Measurements from ENCODE around the gene RHOJ. TPM values are rescaled to one million over a fixed set of nuclear protein-coding genes. Genes with fewer than 3 reads are reported as not detected.

The RHOJ gene
- total and polyA plus RNA-seq, 2 experiments from 2014 or later, result 0.17 TPM; not detected in 1

DNA sequence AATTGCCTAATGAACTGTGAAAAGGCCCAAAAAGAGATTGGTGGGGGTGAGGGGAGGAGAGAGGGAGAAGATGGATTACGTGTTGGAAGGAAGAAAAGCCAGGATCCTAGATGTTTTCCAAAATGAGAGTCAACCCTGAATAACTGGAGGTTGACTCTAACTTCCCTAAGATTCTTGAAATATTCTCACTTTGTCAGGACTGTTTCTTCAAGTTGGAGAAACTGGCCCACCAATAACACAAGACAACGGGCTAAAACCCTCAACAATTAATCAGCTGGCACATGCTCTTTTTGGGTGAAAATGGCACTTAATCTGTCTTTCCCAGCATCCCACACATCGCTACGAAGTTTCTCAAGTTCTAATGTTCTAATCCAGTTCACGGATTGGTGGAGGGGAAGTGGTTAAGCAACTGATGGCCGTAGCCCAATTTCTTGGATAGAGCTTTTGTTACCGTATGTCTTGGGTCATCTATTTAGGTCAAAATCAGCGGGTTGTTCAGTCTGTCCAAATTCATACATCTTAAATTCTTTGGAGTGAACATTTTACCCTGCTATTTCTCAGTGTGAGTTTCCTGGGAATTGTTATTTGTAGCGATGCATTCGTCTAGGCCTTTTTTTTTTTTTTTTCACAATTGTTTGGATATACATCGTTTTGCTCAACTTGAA is 65.5 kb downstream of the RHOJ start (continued):
- TF ChIP-seq, protein P1, sequence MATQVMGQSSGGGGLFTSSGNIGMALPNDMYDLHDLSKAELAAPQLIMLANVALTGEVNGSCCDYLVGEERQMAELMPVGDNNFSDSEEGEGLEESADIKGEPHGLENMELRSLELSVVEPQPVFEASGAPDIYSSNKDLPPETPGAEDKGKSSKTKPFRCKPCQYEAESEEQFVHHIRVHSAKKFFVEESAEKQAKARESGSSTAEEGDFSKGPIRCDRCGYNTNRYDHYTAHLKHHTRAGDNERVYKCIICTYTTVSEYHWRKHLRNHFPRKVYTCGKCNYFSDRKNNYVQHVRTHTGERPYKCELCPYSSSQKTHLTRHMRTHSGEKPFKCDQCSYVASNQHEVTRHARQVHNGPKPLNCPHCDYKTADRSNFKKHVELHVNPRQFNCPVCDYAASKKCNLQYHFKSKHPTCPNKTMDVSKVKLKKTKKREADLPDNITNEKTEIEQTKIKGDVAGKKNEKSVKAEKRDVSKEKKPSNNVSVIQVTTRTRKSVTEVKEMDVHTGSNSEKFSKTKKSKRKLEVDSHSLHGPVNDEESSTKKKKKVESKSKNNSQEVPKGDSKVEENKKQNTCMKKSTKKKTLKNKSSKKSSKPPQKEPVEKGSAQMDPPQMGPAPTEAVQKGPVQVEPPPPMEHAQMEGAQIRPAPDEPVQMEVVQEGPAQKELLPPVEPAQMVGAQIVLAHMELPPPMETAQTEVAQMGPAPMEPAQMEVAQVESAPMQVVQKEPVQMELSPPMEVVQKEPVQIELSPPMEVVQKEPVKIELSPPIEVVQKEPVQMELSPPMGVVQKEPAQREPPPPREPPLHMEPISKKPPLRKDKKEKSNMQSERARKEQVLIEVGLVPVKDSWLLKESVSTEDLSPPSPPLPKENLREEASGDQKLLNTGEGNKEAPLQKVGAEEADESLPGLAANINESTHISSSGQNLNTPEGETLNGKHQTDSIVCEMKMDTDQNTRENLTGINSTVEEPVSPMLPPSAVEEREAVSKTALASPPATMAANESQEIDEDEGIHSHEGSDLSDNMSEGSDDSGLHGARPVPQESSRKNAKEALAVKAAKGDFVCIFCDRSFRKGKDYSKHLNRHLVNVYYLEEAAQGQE (IDR thresholded peaks at IDR 0.05; ENCODE audit: unreplicated experiment), result no peak
- TF ChIP-seq CREB1 (CRISPR knock-in tag; IDR thresholded peaks at IDR 0.05; ENCODE audit: low read depth) (no peak), ZNF331 (CRISPR knock-in tag; IDR thresholded peaks at IDR 0.05; ENCODE audit: low read depth) (no peak), NANOG (IDR thresholded peaks at IDR 0.05; ENCODE audit: borderline replicate concordance) (no peak), EZH2 (IDR thresholded peaks at IDR 0.05; ENCODE audit: low read depth, unreplicated experiment) (no peak), EZH2phosphoT487 (IDR thresholded peaks at IDR 0.05; ENCODE audit: unreplicated experiment) (no peak)
- TF ChIP-seq, protein P2, sequence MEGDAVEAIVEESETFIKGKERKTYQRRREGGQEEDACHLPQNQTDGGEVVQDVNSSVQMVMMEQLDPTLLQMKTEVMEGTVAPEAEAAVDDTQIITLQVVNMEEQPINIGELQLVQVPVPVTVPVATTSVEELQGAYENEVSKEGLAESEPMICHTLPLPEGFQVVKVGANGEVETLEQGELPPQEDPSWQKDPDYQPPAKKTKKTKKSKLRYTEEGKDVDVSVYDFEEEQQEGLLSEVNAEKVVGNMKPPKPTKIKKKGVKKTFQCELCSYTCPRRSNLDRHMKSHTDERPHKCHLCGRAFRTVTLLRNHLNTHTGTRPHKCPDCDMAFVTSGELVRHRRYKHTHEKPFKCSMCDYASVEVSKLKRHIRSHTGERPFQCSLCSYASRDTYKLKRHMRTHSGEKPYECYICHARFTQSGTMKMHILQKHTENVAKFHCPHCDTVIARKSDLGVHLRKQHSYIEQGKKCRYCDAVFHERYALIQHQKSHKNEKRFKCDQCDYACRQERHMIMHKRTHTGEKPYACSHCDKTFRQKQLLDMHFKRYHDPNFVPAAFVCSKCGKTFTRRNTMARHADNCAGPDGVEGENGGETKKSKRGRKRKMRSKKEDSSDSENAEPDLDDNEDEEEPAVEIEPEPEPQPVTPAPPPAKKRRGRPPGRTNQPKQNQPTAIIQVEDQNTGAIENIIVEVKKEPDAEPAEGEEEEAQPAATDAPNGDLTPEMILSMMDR (conservative IDR thresholded peaks at IDR 0.05; ENCODE audit: low read depth in 2 of 2), result no peak

DNA sequence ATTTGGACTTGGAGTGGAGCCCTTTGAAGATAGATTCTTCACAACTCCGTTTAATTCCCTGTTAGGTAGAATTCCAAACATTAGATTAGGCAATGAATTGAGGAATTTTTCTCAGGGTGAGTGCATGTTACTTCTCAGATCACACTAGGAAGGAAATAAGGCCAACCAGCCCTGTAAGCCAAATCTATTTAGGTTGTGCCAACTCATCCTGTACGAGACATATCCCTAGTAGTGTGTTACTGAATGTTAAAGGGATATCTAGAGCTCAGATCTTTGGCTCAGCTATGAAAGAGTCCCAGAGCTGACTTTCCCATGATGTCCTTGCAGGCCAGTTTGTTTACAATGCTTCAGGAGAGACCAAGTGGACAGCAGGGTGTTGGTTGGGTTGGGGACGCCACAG is 68.9 kb downstream of the RHOJ start:
- no peak overlapping the region for H3K4me3 ChIP-seq
- no peaks in the 10 kb centered on the region for H3K79me2 ChIP-seq (replicated peaks; ENCODE audit: insufficient read depth)
- no peak for ATAC-seq
- H3K9me2 ChIP-seq (ENCODE audit: insufficient read depth), result 0 out of 2 replicates have a peak, but pooled peaks cover 2% of the 10 kb centered on the region
- no peaks in the 10 kb centered on the region for H3K27me3 ChIP-seq (ENCODE audit: insufficient read depth)
- H3K36me3 ChIP-seq (ENCODE audit: insufficient read depth), result no peaks in the 10 kb centered on the region
- H3K4me1 ChIP-seq (ENCODE audit: insufficient read depth), result no peaks in the 10 kb centered on the region
- H3K4me2 ChIP-seq, result no peak overlapping the region
- no peak overlapping the region for H3K4me3 Mint-ChIP-seq
- H3K27ac Mint-ChIP-seq, result no peak overlapping the region
- H3K9me3 Mint-ChIP-seq, result 0 out of 3 replicates have a peak, but pooled peaks cover 1% of the 10 kb centered on the region
- no peaks in the 10 kb centered on the region for H3F3A ChIP-seq (replicated peaks; ENCODE audit: low read depth)
- peaks cover 2% of the 10 kb centered on the region; the same call in 1 of the 3 replicates for H3K36me3 Mint-ChIP-seq (ENCODE audit: low read depth)
- no peaks in the 10 kb centered on the region for H3K4me1 Mint-ChIP-seq
- no peak overlapping the region for H2AFZ ChIP-seq
- H3K27ac ChIP-seq (ENCODE audit: low read depth), result no peak overlapping the region
- H3K27me3 Mint-ChIP-seq (ENCODE audit: insufficient read depth, low read depth, poor library complexity), result no peaks in the 10 kb centered on the region
- H4K20me1 ChIP-seq (replicated peaks; ENCODE audit: insufficient read depth), result no peaks in the 10 kb centered on the region
- DNase-seq (ENCODE audit: low spot score), result no peak
- TF ChIP-seq NANOG (IDR thresholded peaks at IDR 0.05; ENCODE audit: borderline replicate concordance) (no peak), JUNB (IDR thresholded peaks at IDR 0.05; ENCODE audit: unreplicated experiment) (no peak), ZNF331 (CRISPR knock-in tag; IDR thresholded peaks at IDR 0.05; ENCODE audit: low read depth) (no peak), CREB1 (CRISPR knock-in tag; IDR thresholded peaks at IDR 0.05; ENCODE audit: low read depth) (no peak)
- TF ChIP-seq, protein P2 (conservative IDR thresholded peaks at IDR 0.05; ENCODE audit: low read depth in 2 of 2), result no peak
- TF ChIP-seq, protein P3, sequence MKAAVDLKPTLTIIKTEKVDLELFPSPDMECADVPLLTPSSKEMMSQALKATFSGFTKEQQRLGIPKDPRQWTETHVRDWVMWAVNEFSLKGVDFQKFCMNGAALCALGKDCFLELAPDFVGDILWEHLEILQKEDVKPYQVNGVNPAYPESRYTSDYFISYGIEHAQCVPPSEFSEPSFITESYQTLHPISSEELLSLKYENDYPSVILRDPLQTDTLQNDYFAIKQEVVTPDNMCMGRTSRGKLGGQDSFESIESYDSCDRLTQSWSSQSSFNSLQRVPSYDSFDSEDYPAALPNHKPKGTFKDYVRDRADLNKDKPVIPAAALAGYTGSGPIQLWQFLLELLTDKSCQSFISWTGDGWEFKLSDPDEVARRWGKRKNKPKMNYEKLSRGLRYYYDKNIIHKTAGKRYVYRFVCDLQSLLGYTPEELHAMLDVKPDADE (IDR thresholded peaks at IDR 0.05), result no peak
